ENCODE results near the gene KCNAB3.

KCNAB3 gene

GRCh38 chr17:7940743-7941142 is 11.1 kb upstream of the KCNAB3 start:
- no peak for DNase-seq (ENCODE audit: low spot score)

GRCh38 chr17:7940034-7940433 is 10.4 kb upstream of the KCNAB3 start:
- DNase-seq (ENCODE audit: low spot score) = no peak

GRCh38 chr17:7935859-7936258 is 6.2 kb upstream of the KCNAB3 start:
- DNase-seq (ENCODE audit: low spot score) = no peak

- peak; percentile 74 for DNase-seq (ENCODE audit: low spot score)
Observed at GRCh38 chr17:7932949-7933348, 3.3 kb upstream of the KCNAB3 start.

- DNase-seq (ENCODE audit: low spot score) = peak; percentile 13
Observed at GRCh38 chr17:7932483-7932891, 2.8 kb upstream of the KCNAB3 start.

- peak; percentile 100 for DNase-seq (ENCODE audit: low spot score)
Observed at GRCh38 chr17:7931709-7932482, 2.2 kb upstream of the KCNAB3 start, which contains the start of the genes CNTROB and TRAPPC1. CNTROB (plus strand) TSS chr17:7932206; CDS start chr17:7933080, 874 bp downstream. TRAPPC1 (minus strand) TSS chr17:7931946; CDS start chr17:7931829, 117 bp downstream.

GRCh38 chr17:7930841-7931631 is 1.4 kb upstream of the KCNAB3 start:
- DNase-seq (ENCODE audit: low spot score) = no peak

GRCh38 chr17:7927596-7927995 is 2.1 kb downstream of the KCNAB3 start:
- DNase-seq (ENCODE audit: low spot score) = no peak

- peak; percentile 61 for DNase-seq (ENCODE audit: low spot score)
Observed at GRCh38 chr17:7922845-7923628, 6.6 kb downstream of the KCNAB3 start.

- no peak for DNase-seq (ENCODE audit: low spot score)
Observed at GRCh38 chr17:7922269-7922844, 7.3 kb downstream of the KCNAB3 start.

GRCh38 chr17:7916808-7917207 is 12.8 kb downstream of the KCNAB3 start:
- no peak for DNase-seq (ENCODE audit: low spot score)

GRCh38 chr17:7916385-7916682 is 13.3 kb downstream of the KCNAB3 start:
- no peak for DNase-seq (ENCODE audit: low spot score)

GRCh38 chr17:7915611-7916384 is 13.9 kb downstream of the KCNAB3 start, which contains the start of gene RNF227:
RNF227 (minus strand) TSS chr17:7916289; CDS start chr17:7916195, 94 bp downstream.
- peak; percentile 94 for DNase-seq (ENCODE audit: low spot score)

- DNase-seq (ENCODE audit: low spot score) = no peak
Observed at GRCh38 chr17:7915179-7915610, 14.5 kb downstream of the KCNAB3 start.

GRCh38 chr17:7912927-7913524 is 16.6 kb downstream of the KCNAB3 start:
- DNase-seq (ENCODE audit: low spot score) = peak; percentile 80

GRCh38 chr17:7911116-7911515 is 18.5 kb downstream of the KCNAB3 start:
- no peak for DNase-seq (ENCODE audit: low spot score)

GRCh38 chr17:7910711-7911110 is 18.9 kb downstream of the KCNAB3 start:
- no peak for DNase-seq (ENCODE audit: low spot score)

- DNase-seq (ENCODE audit: low spot score) = no peak
Observed at GRCh38 chr17:7910281-7910680, 19.4 kb downstream of the KCNAB3 start.

GRCh38 chr17:7909089-7909488 is 20.6 kb downstream of the KCNAB3 start:
- DNase-seq (ENCODE audit: low spot score) = no peak

All from kidney tubule cell (primary cell).